SK-N-SH treated with all-trans-retinoic acid at 6 μM for 48 hours (cell line): ENCODE measurements around the gene RNF43.

Experiments used
- ARNTL ChIP-seq: fragments of 450-650 bp; formaldehyde crosslinking; IDR thresholded peaks from 2 replicates; pipeline ENCODE4 v1.5.0; 2020; ENCODE audit warnings: low read depth, mild to moderate bottlenecking, moderate library complexity, borderline replicate concordance
- ESRRG ChIP-seq: fragments of 250-450 bp; sonication (Bioruptor Pico); IDR thresholded peaks from 2 replicates; pipeline ENCODE4 v1.6.1; 2021; ENCODE audit warnings: mild to moderate bottlenecking
- GLIS3 ChIP-seq: fragments of 250-450 bp; sonication (Bioruptor Pico); IDR thresholded peaks from 2 replicates; pipeline ENCODE4 v1.5.0; 2020; ENCODE audit warnings: mild to moderate bottlenecking, moderate library complexity
- ISL1 ChIP-seq: fragments of 250-450 bp; sonication (Bioruptor Pico); IDR thresholded peaks from 2 replicates; pipeline ENCODE4 v2.1.2; 2022; ENCODE audit warnings: mild to moderate bottlenecking, moderate library complexity
- RARB ChIP-seq: fragments of 250-450 bp; sonication (Bioruptor Pico); IDR thresholded peaks from 2 replicates; pipeline ENCODE4 v1.8.0; 2021; ENCODE audit warnings: mild to moderate bottlenecking, moderate library complexity
- SNAI2 ChIP-seq: fragments of 250-450 bp; sonication (Bioruptor Pico); IDR thresholded peaks from 2 replicates; pipeline ENCODE4 v1.5.0; 2020; ENCODE audit warnings: mild to moderate bottlenecking, moderate library complexity
- ZFP3 ChIP-seq: fragments of 250-450 bp; sonication (Bioruptor Pico); IDR thresholded peaks from 2 replicates; pipeline ENCODE4 v1.5.0; 2020; ENCODE audit warnings: mild to moderate bottlenecking, moderate library complexity
- ZNF565 ChIP-seq: fragments of 450-650 bp; formaldehyde crosslinking; conservative IDR thresholded peaks from 2 replicates; pipeline ENCODE4 v1.5.0; 2020; ENCODE audit warnings: low read depth, mild to moderate bottlenecking, moderate library complexity
- ZNF70 ChIP-seq: fragments of 450-650 bp; formaldehyde crosslinking; IDR thresholded peaks from 2 replicates; pipeline ENCODE4 v1.5.0; 2020; ENCODE audit warnings: mild to moderate bottlenecking, moderate library complexity
- ZNF8 ChIP-seq: fragments of 450-650 bp; formaldehyde crosslinking; IDR thresholded peaks from 2 replicates; pipeline ENCODE4 v1.5.0; 2020; ENCODE audit warnings: mild to moderate bottlenecking, moderate library complexity
- TF ChIP-seq, protein P1 (sequence below): fragments of 250-450 bp; sonication (Bioruptor Pico); IDR thresholded peaks from 2 replicates; pipeline ENCODE4 v1.8.0; 2020; ENCODE audit warnings: mild to moderate bottlenecking, moderate library complexity, borderline replicate concordance
- TF ChIP-seq, protein P2 (sequence below): fragments of 250-450 bp; sonication (Bioruptor Pico); IDR thresholded peaks from 2 replicates; pipeline ENCODE4 v1.8.0; 2021; ENCODE audit warnings: low read depth, mild to moderate bottlenecking, moderate library complexity, borderline replicate concordance

DNA sequence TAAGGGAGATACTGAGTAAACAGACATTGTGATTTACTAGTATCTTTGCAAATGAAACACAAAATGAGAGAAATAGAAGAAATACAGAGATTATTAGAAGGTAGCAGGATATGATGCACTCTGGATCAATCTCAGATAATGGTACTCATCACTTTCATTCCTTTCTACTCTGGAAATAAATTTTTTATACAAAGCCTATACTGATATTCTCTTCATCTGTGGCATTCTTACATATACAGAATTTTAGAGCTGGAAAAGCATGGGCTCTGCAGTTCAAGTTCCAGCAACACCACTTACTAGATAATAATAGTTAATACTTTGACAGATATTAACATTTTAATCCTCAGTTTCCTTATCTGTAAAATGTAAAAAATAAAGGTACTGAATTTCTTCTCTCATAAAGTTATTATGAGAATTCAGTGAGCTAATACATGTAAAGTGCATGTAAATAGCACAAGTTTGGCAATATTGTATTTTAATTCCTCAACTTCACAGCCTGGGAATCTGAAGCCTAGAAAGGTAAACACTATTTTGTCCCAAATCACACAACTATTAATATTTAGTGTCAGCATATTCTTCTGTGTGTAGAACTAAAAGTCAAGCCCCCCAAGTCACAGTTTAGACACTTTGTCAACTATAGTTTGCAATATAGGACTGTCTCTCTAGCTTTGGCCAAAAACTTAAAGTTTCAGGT is 6.5 kb downstream of the RNF43 start:
- TF ChIP-seq ZFP3 (CRISPR knock-in tag) = no peak
- no peak for TF ChIP-seq ARNTL (CRISPR knock-in tag)
- TF ChIP-seq, protein P1, sequence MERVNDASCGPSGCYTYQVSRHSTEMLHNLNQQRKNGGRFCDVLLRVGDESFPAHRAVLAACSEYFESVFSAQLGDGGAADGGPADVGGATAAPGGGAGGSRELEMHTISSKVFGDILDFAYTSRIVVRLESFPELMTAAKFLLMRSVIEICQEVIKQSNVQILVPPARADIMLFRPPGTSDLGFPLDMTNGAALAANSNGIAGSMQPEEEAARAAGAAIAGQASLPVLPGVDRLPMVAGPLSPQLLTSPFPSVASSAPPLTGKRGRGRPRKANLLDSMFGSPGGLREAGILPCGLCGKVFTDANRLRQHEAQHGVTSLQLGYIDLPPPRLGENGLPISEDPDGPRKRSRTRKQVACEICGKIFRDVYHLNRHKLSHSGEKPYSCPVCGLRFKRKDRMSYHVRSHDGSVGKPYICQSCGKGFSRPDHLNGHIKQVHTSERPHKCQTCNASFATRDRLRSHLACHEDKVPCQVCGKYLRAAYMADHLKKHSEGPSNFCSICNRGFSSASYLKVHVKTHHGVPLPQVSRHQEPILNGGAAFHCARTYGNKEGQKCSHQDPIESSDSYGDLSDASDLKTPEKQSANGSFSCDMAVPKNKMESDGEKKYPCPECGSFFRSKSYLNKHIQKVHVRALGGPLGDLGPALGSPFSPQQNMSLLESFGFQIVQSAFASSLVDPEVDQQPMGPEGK = no peak
- TF ChIP-seq SNAI2 = no peak
- no peak for TF ChIP-seq RARB (CRISPR knock-in tag)
- TF ChIP-seq GLIS3 (CRISPR knock-in tag) = no peak
- no peak for TF ChIP-seq ESRRG (CRISPR knock-in tag)
- TF ChIP-seq, protein P2, sequence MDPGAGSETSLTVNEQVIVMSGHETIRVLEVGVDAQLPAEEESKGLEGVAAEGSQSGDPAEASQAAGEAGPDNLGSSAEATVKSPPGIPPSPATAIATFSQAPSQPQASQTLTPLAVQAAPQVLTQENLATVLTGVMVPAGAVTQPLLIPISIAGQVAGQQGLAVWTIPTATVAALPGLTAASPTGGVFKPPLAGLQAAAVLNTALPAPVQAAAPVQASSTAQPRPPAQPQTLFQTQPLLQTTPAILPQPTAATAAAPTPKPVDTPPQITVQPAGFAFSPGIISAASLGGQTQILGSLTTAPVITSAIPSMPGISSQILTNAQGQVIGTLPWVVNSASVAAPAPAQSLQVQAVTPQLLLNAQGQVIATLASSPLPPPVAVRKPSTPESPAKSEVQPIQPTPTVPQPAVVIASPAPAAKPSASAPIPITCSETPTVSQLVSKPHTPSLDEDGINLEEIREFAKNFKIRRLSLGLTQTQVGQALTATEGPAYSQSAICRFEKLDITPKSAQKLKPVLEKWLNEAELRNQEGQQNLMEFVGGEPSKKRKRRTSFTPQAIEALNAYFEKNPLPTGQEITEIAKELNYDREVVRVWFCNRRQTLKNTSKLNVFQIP (CRISPR knock-in tag) = no peak
- TF ChIP-seq ZNF8 (CRISPR knock-in tag) = no peak
- TF ChIP-seq ZNF70 (CRISPR knock-in tag) = no peak
- no peak for TF ChIP-seq ZNF565 (CRISPR knock-in tag)
- no peak for TF ChIP-seq ISL1 (CRISPR knock-in tag)
